Mesothelial cell of epicardium (in vitro differentiated cells): ENCODE data around the gene DPF3. TPM values are rescaled to one million over a fixed set of nuclear protein-coding genes. Genes with fewer than 3 reads are reported as not detected.

Experiments used
- DNase-seq, 2 experiments: peaks; one replicate each; pipeline ENCODE4 v3.0.0; 2021; ENCODE audit warnings: low spot score in 2 of 2; ENCODE audit not compliant: unreplicated experiment in 2 of 2
- H3K27ac Mint-ChIP-seq: 2 replicates; pipeline ENCODE4 v1.8.0; 2021; ENCODE audit warnings: mixed read lengths
- H3K27me3 Mint-ChIP-seq: 2 replicates; pipeline ENCODE4 v1.8.0; 2021; ENCODE audit warnings: low read depth, mixed read lengths
- H3K36me3 Mint-ChIP-seq: 2 replicates; pipeline ENCODE4 v1.8.0; 2021; ENCODE audit warnings: mixed read lengths
- H3K4me1 Mint-ChIP-seq: 2 replicates; pipeline ENCODE4 v1.8.0; 2021; ENCODE audit warnings: mixed read lengths
- H3K4me3 Mint-ChIP-seq: 2 replicates; pipeline ENCODE4 v1.8.0; 2021; ENCODE audit warnings: mild to moderate bottlenecking, moderate library complexity, mixed read lengths
- H3K9me3 Mint-ChIP-seq: 2 replicates; pipeline ENCODE4 v1.8.0; 2021; ENCODE audit warnings: mixed read lengths
- CTCF ChIP-seq: fragments of 200-600 bp; sonication (generic); IDR thresholded peaks from one replicate; pipeline ENCODE4 v1.5.0; 2021; ENCODE audit warnings: antibody characterized with exemption; ENCODE audit not compliant: unreplicated experiment
- total RNA-seq: library from RNA; stranded (reverse); gene quantifications from 3 replicates; pipeline ENCODE4 v1.2.1, GENCODE V29; 2021

The DPF3 gene
- total RNA-seq, 1 donor from 2014 or later = 1.3 TPM

DNA sequence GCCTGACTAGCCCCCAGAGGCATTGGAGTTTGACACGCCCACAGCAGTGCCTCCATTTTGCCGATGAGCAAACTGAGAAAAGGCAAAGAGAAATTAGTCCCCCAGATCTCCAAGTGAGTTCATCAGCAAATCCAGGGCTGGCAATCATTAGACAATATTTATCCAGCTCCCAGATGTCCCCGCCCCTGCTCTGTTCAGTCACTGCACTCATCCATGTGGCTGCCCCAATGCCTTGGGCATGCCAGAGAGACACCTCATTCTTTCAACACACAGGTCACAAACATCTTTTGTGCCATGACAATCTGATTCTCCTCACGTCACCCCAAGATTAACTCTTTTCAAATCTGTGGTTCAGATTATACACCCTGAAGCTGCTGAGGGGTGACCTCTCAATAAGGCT lies 43.5 kb downstream of the DPF3 start:
- Mint-ChIP-seq H3K27ac (no peak overlapping the region), H3K27me3 (peaks cover 16% of the 10 kb centered on the region), H3K9me3 (no peaks in the 10 kb centered on the region), H3K4me1 (no peaks in the 10 kb centered on the region), H3K4me3 (no peak overlapping the region), H3K36me3 (no peaks in the 10 kb centered on the region)
- DNase-seq = no peak
- TF ChIP-seq CTCF = no peak

- peaks cover 18% of the 10 kb centered on the region for H3K27me3 Mint-ChIP-seq
- H3K36me3 Mint-ChIP-seq = no peaks in the 10 kb centered on the region
- DNase-seq = no peak
- H3K27ac Mint-ChIP-seq = no peak overlapping the region
- no peak for TF ChIP-seq CTCF
- no peaks in the 10 kb centered on the region for H3K9me3 Mint-ChIP-seq
- H3K4me3 Mint-ChIP-seq = no peak overlapping the region
- no peaks in the 10 kb centered on the region for H3K4me1 Mint-ChIP-seq
Observed at GRCh38 chr14:72849222-72849621, 44.7 kb downstream of the DPF3 start.

- H3K4me1 Mint-ChIP-seq = no peaks in the 10 kb centered on the region
- H3K36me3 Mint-ChIP-seq = no peaks in the 10 kb centered on the region
- no peak for DNase-seq
- no peaks in the 10 kb centered on the region for H3K9me3 Mint-ChIP-seq
- no peak overlapping the region for H3K4me3 Mint-ChIP-seq
- no peak overlapping the region for H3K27ac Mint-ChIP-seq
- TF ChIP-seq CTCF = no peak
- peaks cover 16% of the 10 kb centered on the region for H3K27me3 Mint-ChIP-seq
Observed at GRCh38 chr14:72847721-72848120, 46.2 kb downstream of the DPF3 start.

DNA sequence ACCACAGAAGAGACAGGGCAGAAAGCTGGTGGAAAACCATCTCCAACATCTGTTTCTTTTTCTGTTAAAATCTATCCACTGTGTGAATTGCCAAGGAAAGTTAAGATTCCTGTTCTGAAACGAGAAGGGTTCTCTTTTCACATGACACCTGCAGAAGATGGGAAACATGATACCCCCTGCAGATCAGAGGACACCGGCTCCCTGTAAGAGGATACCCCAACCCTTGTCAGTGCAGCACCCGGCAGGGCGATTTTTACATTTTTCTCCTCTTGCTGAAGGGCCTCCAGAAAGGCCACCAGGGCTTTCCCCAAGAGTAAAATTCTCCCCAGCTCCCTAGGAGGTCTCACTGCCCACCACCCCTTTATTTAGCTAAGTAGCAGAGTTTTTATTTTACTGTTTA lies 48.2 kb downstream of the DPF3 start:
- no peak overlapping the region for H3K27ac Mint-ChIP-seq
- DNase-seq = no peak
- no peaks in the 10 kb centered on the region for H3K9me3 Mint-ChIP-seq
- H3K4me1 Mint-ChIP-seq = no peaks in the 10 kb centered on the region
- H3K36me3 Mint-ChIP-seq = no peaks in the 10 kb centered on the region
- no peak for TF ChIP-seq CTCF
- no peak overlapping the region for H3K4me3 Mint-ChIP-seq
- peaks cover 9% of the 10 kb centered on the region for H3K27me3 Mint-ChIP-seq

- H3K27ac Mint-ChIP-seq = no peak overlapping the region
- H3K4me1 Mint-ChIP-seq = no peaks in the 10 kb centered on the region
- no peak for TF ChIP-seq CTCF
- no peak overlapping the region for H3K4me3 Mint-ChIP-seq
- H3K36me3 Mint-ChIP-seq = no peaks in the 10 kb centered on the region
- H3K9me3 Mint-ChIP-seq = no peaks in the 10 kb centered on the region
- H3K27me3 Mint-ChIP-seq = peaks cover 11% of the 10 kb centered on the region
- no peak for DNase-seq
Observed at GRCh38 chr14:72845196-72845595, 48.7 kb downstream of the DPF3 start.

- Mint-ChIP-seq H3K4me3 (no peak overlapping the region), H3K27me3 (peaks cover 11% of the 10 kb centered on the region), H3K36me3 (no peaks in the 10 kb centered on the region), H3K4me1 (no peaks in the 10 kb centered on the region), H3K9me3 (no peaks in the 10 kb centered on the region), H3K27ac (no peak overlapping the region)
- no peak for TF ChIP-seq CTCF
- DNase-seq = no peak
Observed at GRCh38 chr14:72844524-72844923, 49.4 kb downstream of the DPF3 start.
